ENCODE measurements around the gene GRIN1. TPM values are rescaled to one million over a fixed set of nuclear protein-coding genes. Genes with fewer than 3 reads are reported as not detected.

Gene GRIN1
- total RNA-seq, result not detected in 2 replicates
- polyA plus RNA-seq, result not detected in 2 replicates

- Histone ChIP-seq H3K79me2 (no peaks in the 10 kb centered on the region), H2AFZ (no peak within 1 kb of the TSS), H4K20me1 (ENCODE audit: insufficient read depth, poor library complexity, severe bottlenecking) (no peaks in the 10 kb centered on the region), H3K9me3 (ENCODE audit: low read depth) (no peaks in the 10 kb centered on the region), H3K4me1 (ENCODE audit: insufficient read depth) (no peaks in the 10 kb centered on the region), H3K9me2 (replicated peaks; ENCODE audit: insufficient read depth) (no peaks in the 10 kb centered on the region), H3K27ac (no peak within 1 kb of the TSS), H3K4me3 (no peak within 1 kb of the TSS), H3K27me3 (peaks cover 72% of the 10 kb centered on the region), H3K36me3 (replicated peaks; ENCODE audit: insufficient read depth, low read depth) (no peaks in the 10 kb centered on the region), H3K4me2 (peak within 1 kb of the TSS; percentile 71)
- WGBS (ENCODE audit: low lambda C conversion rate, missing lambda C conversion rate), result 30% methylated on average over 48 of the region's 104 CpGs
- TF ChIP-seq EZH2 (IDR thresholded peaks at IDR 0.05; ENCODE audit: borderline replicate concordance), result peak; percentile 5
- TF ChIP-seq CTCF (IDR thresholded peaks at IDR 0.05; ENCODE audit: poor library complexity), result no peak
- peak; percentile 80 for DNase-seq (ENCODE audit: low spot score)
Observed at GRCh38 chr9:137138722-137139467, at the start of gene GRIN1. Gene GRIN1, plus strand, starts transcription at chr9:137139154. Its CDS starts 333 bp downstream, at chr9:137139487.

DNA sequence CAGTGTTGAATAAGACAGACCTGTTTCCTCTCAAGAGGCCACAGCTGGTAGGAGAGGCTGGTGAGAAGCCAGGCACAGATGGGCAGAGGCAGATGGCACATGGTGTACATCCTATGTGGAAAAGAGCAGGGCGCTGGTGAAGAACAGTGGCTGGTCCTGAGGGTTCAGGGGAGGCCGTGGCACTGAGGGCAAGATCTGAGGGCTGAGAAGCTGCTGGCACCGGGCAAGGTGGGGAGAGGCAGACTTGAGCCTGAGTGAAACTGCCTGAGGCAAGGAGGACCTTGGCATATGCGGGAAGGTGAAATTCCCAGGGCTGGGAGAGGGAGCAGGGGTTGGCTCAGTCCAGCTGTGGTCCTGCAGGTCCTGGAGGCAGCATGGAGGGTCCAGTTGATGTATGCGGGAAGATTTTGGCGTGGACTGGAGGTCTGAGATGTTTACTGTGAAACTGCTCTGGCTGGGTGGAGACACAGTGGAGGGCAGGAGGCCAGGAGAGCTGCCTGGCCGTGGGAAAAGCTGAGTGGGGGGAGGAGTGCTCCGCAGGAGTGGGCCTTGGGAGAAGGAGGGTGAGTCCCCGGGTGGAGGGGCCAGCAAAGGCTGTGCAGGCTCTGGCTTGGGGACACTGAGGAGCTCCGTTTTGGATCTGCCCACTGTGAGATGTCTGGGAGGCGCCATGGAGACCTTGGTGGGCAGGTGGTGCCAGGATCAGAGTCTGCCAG, 49.6 kb upstream of the GRIN1 start:
- no peak overlapping the region for H3K27ac ChIP-seq
- no peak overlapping the region for H3K4me3 ChIP-seq
- H3K4me2 ChIP-seq, result no peak overlapping the region
- H3K79me2 ChIP-seq, result peaks cover 23% of the 10 kb centered on the region
- TF ChIP-seq CTCF (IDR thresholded peaks at IDR 0.05; ENCODE audit: poor library complexity), result no peak
- TF ChIP-seq EZH2phosphoT487 (IDR thresholded peaks at IDR 0.05; ENCODE audit: low read depth, severe bottlenecking, unreplicated experiment), result no peak
- no peak for TF ChIP-seq EZH2 (IDR thresholded peaks at IDR 0.05; ENCODE audit: borderline replicate concordance)
- H3K27me3 ChIP-seq, result no peaks in the 10 kb centered on the region
- no peaks in the 10 kb centered on the region for H3K9me2 ChIP-seq (replicated peaks; ENCODE audit: insufficient read depth)
- H3K4me1 ChIP-seq (ENCODE audit: insufficient read depth), result peaks cover 14% of the 10 kb centered on the region
- no peak overlapping the region for H2AFZ ChIP-seq
- 90% methylated on average over 11 of the region's 11 CpGs for WGBS (ENCODE audit: low lambda C conversion rate, missing lambda C conversion rate)
- no peaks in the 10 kb centered on the region for H4K20me1 ChIP-seq (ENCODE audit: insufficient read depth, poor library complexity, severe bottlenecking)
- DNase-seq (ENCODE audit: low spot score), result no peak
- H3K36me3 ChIP-seq (replicated peaks; ENCODE audit: insufficient read depth, low read depth), result no peaks in the 10 kb centered on the region
- H3K9me3 ChIP-seq (ENCODE audit: low read depth), result no peaks in the 10 kb centered on the region

- no peaks in the 10 kb centered on the region for H3K4me1 ChIP-seq (ENCODE audit: insufficient read depth)
- TF ChIP-seq EZH2 (IDR thresholded peaks at IDR 0.05; ENCODE audit: borderline replicate concordance), result no peak
- no peak for TF ChIP-seq CTCF (IDR thresholded peaks at IDR 0.05; ENCODE audit: poor library complexity)
- no peak for TF ChIP-seq EZH2phosphoT487 (IDR thresholded peaks at IDR 0.05; ENCODE audit: low read depth, severe bottlenecking, unreplicated experiment)
- H4K20me1 ChIP-seq (ENCODE audit: insufficient read depth, poor library complexity, severe bottlenecking), result no peaks in the 10 kb centered on the region
- H2AFZ ChIP-seq, result no peak overlapping the region
- WGBS (ENCODE audit: low lambda C conversion rate, missing lambda C conversion rate), result 88% methylated on average over 30 of the region's 30 CpGs
- H3K27me3 ChIP-seq, result no peaks in the 10 kb centered on the region
- no peak overlapping the region for H3K27ac ChIP-seq
- H3K79me2 ChIP-seq, result peaks cover 4% of the 10 kb centered on the region
- no peaks in the 10 kb centered on the region for H3K9me2 ChIP-seq (replicated peaks; ENCODE audit: insufficient read depth)
- H3K36me3 ChIP-seq (replicated peaks; ENCODE audit: insufficient read depth, low read depth), result no peaks in the 10 kb centered on the region
- no peak for DNase-seq (ENCODE audit: low spot score)
- no peaks in the 10 kb centered on the region for H3K9me3 ChIP-seq (ENCODE audit: low read depth)
- no peak overlapping the region for H3K4me3 ChIP-seq
- no peak overlapping the region for H3K4me2 ChIP-seq
Observed at GRCh38 chr9:137095664-137096517, 43.1 kb upstream of the GRIN1 start.

All from hepatocyte (in vitro differentiated cells).